GM12878 (cell line): ENCODE results near the gene PREX1. TPM values are rescaled to one million over a fixed set of nuclear protein-coding genes. Genes with fewer than 3 reads are reported as not detected.

Experiments used
- ATAC-seq: fragments of 200-7000 bp; cut with Tn5 transposase; 3 replicates; pipeline ENCODE4 v1.9.1; 2020; ENCODE audit warnings: mild to moderate bottlenecking, moderate library complexity
- BruUV-seq: library from RNA; stranded (reverse); fragments of 400-500 nt; replicated peaks from 2 replicates; lab custom pipeline; 2021; lab: Mats Ljungman, UMichigan
- CTCF ChIA-PET: fragments of 300-600 bp; sonication (Branson Sonifier 250); formaldehyde crosslinking; extraction: SDS; loops from one replicate; lab custom pipeline; 2021; ENCODE audit warnings: inconsistent platforms; lab: Yijun Ruan, JAX
- POLR2A ChIA-PET: fragments of 350-600 bp; formaldehyde crosslinking; extraction: SDS; loops from one replicate; lab custom pipeline; 2021; ENCODE audit warnings: inconsistent platforms; lab: Charles Lee
- RAD21 ChIA-PET: fragments of 300-600 bp; sonication (Branson Sonifier 250); formaldehyde crosslinking; loops from one replicate; lab custom pipeline; 2023; ENCODE audit warnings: antibody characterized with exemption; ENCODE audit not compliant: unreplicated experiment; lab: Charles Lee
- SMC1A ChIA-PET: fragments of 300-600 bp; sonication (Branson Sonifier 250); formaldehyde crosslinking; loops from one replicate; lab custom pipeline; 2023; ENCODE audit not compliant: unreplicated experiment, uncharacterized antibody; lab: Charles Lee
- DNase-seq: peaks from one replicate; pipeline ENCODE4 v3.0.0-alpha.2; 2011; ENCODE audit warnings: low read depth, low spot score
- FAIRE-seq: peaks from 3 replicates; lab custom pipeline; 2011; peaks lifted over from hg19 to GRCh38; lab: Jason Lieb, UNC
- H2AFZ ChIP-seq: 2 replicates; pipeline ENCODE4 v1.6.0; 2011; ENCODE audit warnings: low read depth, low read length, control low read depth; ENCODE audit not compliant: control insufficient read depth
- H3K27ac ChIP-seq: 2 replicates; pipeline ENCODE4 v1.5.1; 2011; ENCODE audit warnings: control low read depth; ENCODE audit not compliant: control insufficient read depth, insufficient read depth
- H3K27me3 ChIP-seq, 2 experiments: replicated peaks in 1 of 2; 2 replicates each; pipeline versions ENCODE4 v1.6.0 to v1.6.1; 2011; ENCODE audit warnings: low read length in 1 of 2; ENCODE audit not compliant: control insufficient read depth in 2 of 2, insufficient read depth in 2 of 2
- H3K36me3 ChIP-seq, 2 experiments: 2 replicates each; pipeline ENCODE4 v1.5.1; 2011; ENCODE audit warnings: low read length in 1 of 2; ENCODE audit not compliant: control insufficient read depth in 2 of 2, insufficient read depth in 2 of 2
- H3K4me1 ChIP-seq: 2 replicates; pipeline ENCODE4 v1.6.1; 2011; ENCODE audit warnings: mild to moderate bottlenecking, low read length, moderate library complexity, mixed read lengths; ENCODE audit not compliant: control insufficient read depth, insufficient read depth
- H3K4me2 ChIP-seq: 2 replicates; pipeline ENCODE4 v1.6.0; 2011; ENCODE audit warnings: control low read depth; ENCODE audit not compliant: control insufficient read depth, insufficient read depth
- H3K4me3 ChIP-seq: fragments of 200-600 bp; sonication (generic); 2 replicates; pipeline ENCODE4 v1.5.1; 2016
- H3K79me2 ChIP-seq: 2 replicates; pipeline ENCODE4 v1.6.0; 2011; ENCODE audit warnings: low read length; ENCODE audit not compliant: control insufficient read depth, insufficient read depth
- H3K9ac ChIP-seq: 2 replicates; pipeline ENCODE4 v1.8.0; 2011; ENCODE audit warnings: low read length, control low read depth, mixed read lengths; ENCODE audit not compliant: control insufficient read depth, insufficient read depth
- H3K9me3 ChIP-seq: replicated peaks from 3 replicates; pipeline ENCODE4 v1.5.1; 2011; ENCODE audit warnings: mild to moderate bottlenecking, low read length; ENCODE audit not compliant: control insufficient read depth, insufficient read depth
- H4K20me1 ChIP-seq: 2 replicates; pipeline ENCODE4 v1.6.0; 2011; ENCODE audit not compliant: control insufficient read depth, insufficient read depth
- BRCA1 ChIP-seq: IDR thresholded peaks from 2 replicates; pipeline ENCODE4 v1.6.1; 2011; ENCODE audit warnings: low read depth, low read length, improper control_type of control experiment
- CBX3 ChIP-seq: fragments of 200-600 bp; sonication (generic); IDR thresholded peaks from 2 replicates; pipeline ENCODE4 v1.6.1; 2016; ENCODE audit warnings: low read depth, borderline replicate concordance
- HDGF ChIP-seq: fragments of 450-650 bp; IDR thresholded peaks from 2 replicates; pipeline ENCODE4 v1.6.1; 2016; ENCODE audit warnings: antibody characterized with exemption
- IKZF2 ChIP-seq, 2 experiments: fragments of 450-650 bp; IDR thresholded peaks; 2 replicates each; pipeline ENCODE4 v1.6.1; 2017; ENCODE audit warnings: mild to moderate bottlenecking in 2 of 2, moderate library complexity in 2 of 2
- KAT2A ChIP-seq: conservative IDR thresholded peaks from 2 replicates; pipeline ENCODE4 v1.6.1; 2011; ENCODE audit warnings: low read depth, low read length; ENCODE audit not compliant: control insufficient read depth
- KDM1A ChIP-seq: fragments of 200-600 bp; sonication (generic); IDR thresholded peaks from 2 replicates; pipeline ENCODE4 v1.6.1; 2016; ENCODE audit warnings: borderline replicate concordance
- NFXL1 ChIP-seq: fragments of 450-650 bp; IDR thresholded peaks from 2 replicates; pipeline ENCODE4 v1.6.1; 2017; ENCODE audit warnings: antibody characterized with exemption, mild to moderate bottlenecking, borderline replicate concordance
- NFYA ChIP-seq: IDR thresholded peaks from 2 replicates; pipeline ENCODE4 v1.6.1; 2011; ENCODE audit warnings: low read depth, mild to moderate bottlenecking, low read length, improper control_type of control experiment, borderline replicate concordance
- NRF1 ChIP-seq: conservative IDR thresholded peaks from 2 replicates; pipeline ENCODE4 v1.6.1; 2011; ENCODE audit warnings: mild to moderate bottlenecking, low read depth, low read length, improper control_type of control experiment
- WGBS: methylation state at CpG from one replicate; pipeline ENCODE4 v1.1.6; 2016; ENCODE audit warnings: low lambda C conversion rate; ENCODE audit not compliant: insufficient replicate concordance, insufficient coverage; ENCODE audit errors: missing lambda C conversion rate; 5-methylcytosine and 5-hydroxymethylcytosine counted together
- in situ Hi-C: fragments of 300-500 bp; cut with MboI; formaldehyde crosslinking; loops from 9 replicates; pipeline ENCODE4 v1.14.3; 2018; ENCODE audit warnings: mixed read lengths
- intact Hi-C: fragments of 100-400 bp; cut with micrococcal nuclease; formaldehyde crosslinking; loops from one replicate; pipeline ENCODE4 v1.14.2; 2022; ENCODE audit not compliant: unreplicated experiment
- polyA plus RNA-seq, 11 experiments: library from polyadenylated mRNA; depleted of rRNA in 4 of 11; unstranded in 6 of 11; stranded (reverse) in 5 of 11; fragments of >200 nt; fragmentation: Nextera tagmentation in 4 of 11; fragmentation: Illumina TruSeq in 1 of 11; extraction: Ambion mirVana in 4 of 11; extraction: Trizol in 1 of 11; gene quantifications; 1 replicate in 1 of 11; 2 replicates in 10 of 11; pipeline versions ENCODE4 v1.2.1 to v1.2.3, GENCODE V29; 2011 to 2016; ENCODE audit warnings: inconsistent platforms in 2 of 11, missing spikeins in 2 of 11, low read depth in 1 of 11
- total RNA-seq, 4 experiments: library from RNA; depleted of rRNA in 3 of 4; stranded (reverse); fragments of >200 nt in 3 of 4; fragmentation: Illumina TruSeq in 1 of 4; extraction: Trizol in 1 of 4; gene quantifications; 2 replicates each; pipeline versions ENCODE4 v1.2.1 to v1.2.3, GENCODE V29; 2013 to 2021
- TF ChIP-seq, protein P1 (sequence below): fragments of 150-350 bp; IDR thresholded peaks from 2 replicates; pipeline ENCODE4 v1.6.1; 2016; ENCODE audit warnings: low read depth, low read length
- TF ChIP-seq, protein P2 (sequence below): IDR thresholded peaks from 2 replicates; pipeline ENCODE4 v1.6.1; 2012; ENCODE audit warnings: low read depth, low read length, improper control_type of control experiment
- TF ChIP-seq, protein P3 (sequence below): fragments of 450-650 bp; IDR thresholded peaks from 2 replicates; pipeline ENCODE4 v1.6.1; 2016; ENCODE audit warnings: mild to moderate bottlenecking, moderate library complexity, borderline replicate concordance

The PREX1 gene
- total and polyA plus RNA-seq, 10 of the 15 experiments (the other 5 are each of a cell fraction or from before 2014, with no cell fraction given): 2.6 to 114 (median 38.9) TPM

DNA sequence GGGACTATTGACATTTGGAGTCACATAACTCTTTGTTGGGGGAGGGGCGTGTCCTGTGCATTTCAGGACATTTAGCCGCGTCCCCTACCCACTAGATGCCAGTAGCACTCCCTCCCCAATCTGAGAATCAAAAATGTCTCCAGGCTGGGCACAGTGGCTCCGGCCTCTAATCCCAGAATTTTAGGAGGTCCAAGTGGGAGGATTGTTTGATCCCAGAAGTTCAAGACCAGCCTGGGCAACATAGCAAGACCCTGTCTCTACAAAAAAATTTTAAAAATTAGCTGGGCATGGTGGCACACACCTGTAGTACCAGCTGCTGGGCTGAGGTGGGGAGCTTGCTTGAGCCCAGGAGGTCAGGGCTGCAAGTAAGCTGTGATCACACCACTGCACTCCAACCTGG, 2.1 kb upstream of the PREX1 start (continued):
- TF ChIP-seq, protein P1, sequence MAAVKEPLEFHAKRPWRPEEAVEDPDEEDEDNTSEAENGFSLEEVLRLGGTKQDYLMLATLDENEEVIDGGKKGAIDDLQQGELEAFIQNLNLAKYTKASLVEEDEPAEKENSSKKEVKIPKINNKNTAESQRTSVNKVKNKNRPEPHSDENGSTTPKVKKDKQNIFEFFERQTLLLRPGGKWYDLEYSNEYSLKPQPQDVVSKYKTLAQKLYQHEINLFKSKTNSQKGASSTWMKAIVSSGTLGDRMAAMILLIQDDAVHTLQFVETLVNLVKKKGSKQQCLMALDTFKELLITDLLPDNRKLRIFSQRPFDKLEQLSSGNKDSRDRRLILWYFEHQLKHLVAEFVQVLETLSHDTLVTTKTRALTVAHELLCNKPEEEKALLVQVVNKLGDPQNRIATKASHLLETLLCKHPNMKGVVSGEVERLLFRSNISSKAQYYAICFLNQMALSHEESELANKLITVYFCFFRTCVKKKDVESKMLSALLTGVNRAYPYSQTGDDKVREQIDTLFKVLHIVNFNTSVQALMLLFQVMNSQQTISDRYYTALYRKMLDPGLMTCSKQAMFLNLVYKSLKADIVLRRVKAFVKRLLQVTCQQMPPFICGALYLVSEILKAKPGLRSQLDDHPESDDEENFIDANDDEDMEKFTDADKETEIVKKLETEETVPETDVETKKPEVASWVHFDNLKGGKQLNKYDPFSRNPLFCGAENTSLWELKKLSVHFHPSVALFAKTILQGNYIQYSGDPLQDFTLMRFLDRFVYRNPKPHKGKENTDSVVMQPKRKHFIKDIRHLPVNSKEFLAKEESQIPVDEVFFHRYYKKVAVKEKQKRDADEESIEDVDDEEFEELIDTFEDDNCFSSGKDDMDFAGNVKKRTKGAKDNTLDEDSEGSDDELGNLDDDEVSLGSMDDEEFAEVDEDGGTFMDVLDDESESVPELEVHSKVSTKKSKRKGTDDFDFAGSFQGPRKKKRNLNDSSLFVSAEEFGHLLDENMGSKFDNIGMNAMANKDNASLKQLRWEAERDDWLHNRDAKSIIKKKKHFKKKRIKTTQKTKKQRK: no peak
- TF ChIP-seq KDM1A (no peak), NRF1 (no peak), BRCA1 (no peak)
- TF ChIP-seq, protein P2, sequence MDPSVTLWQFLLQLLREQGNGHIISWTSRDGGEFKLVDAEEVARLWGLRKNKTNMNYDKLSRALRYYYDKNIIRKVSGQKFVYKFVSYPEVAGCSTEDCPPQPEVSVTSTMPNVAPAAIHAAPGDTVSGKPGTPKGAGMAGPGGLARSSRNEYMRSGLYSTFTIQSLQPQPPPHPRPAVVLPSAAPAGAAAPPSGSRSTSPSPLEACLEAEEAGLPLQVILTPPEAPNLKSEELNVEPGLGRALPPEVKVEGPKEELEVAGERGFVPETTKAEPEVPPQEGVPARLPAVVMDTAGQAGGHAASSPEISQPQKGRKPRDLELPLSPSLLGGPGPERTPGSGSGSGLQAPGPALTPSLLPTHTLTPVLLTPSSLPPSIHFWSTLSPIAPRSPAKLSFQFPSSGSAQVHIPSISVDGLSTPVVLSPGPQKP: no peak
- TF ChIP-seq, all 136 proteins: peak for 0

DNA sequence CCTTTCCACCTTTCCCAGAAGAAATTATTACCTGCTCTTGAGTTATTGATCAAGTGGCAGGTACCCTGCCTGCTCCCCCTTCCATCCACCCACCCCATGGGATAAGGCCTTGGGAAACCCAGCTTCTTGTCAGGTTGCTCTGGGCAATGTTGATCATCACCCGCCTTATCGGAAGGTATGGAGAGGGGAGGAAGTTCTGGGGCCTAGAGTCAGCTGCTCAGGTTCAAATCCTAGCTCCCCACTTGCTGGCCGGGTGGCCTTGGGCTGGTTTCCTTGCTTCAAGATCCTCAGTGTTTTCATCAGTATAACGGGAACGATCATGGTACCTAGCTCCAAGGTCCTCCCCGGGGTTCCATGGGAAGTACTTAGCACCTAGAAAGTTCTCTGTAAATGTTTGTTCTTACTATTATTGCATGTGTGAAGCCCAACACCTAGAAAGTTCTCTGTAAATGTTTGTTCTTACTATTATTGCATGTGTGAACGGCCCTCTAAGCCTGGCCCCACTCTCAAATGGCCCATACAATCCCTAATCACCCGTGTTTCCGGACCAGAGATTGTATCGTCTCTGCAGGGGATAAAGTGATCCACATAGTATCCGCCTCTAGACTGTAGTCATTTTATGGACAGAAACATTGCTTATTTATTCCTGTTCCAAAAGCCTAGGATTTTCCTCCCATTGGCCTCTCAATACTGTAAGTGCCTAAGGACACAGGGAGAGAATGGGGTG, 1.1 kb upstream of the PREX1 start:
- ChIA-PET POLR2A (interaction anchor here (0.6 to 5.5 kb wide), 10 partner anchors 11 to 94 kb away, joined by 3 to 45 read pairs (median 4); no protein-coding TSS in a partner anchor), CTCF (interaction anchor here (1.0 to 4.9 kb wide), 6 partner anchors 8 to 171 kb away, joined by 3 to 35 read pairs (median 4); no protein-coding TSS in a partner anchor), SMC1A (interaction anchor here (1.0 to 5.2 kb wide), 5 partner anchors 13 to 91 kb away, joined by 3 to 36 read pairs (median 10); no protein-coding TSS in a partner anchor), RAD21 (interaction anchor here (0.8 to 6.1 kb wide), 10 partner anchors 10 to 171 kb away, joined by 3 to 41 read pairs (median 6); no protein-coding TSS in a partner anchor)
- no peak for ATAC-seq
- WGBS: 69% methylated on average over 11 of the region's 11 CpGs
- intact Hi-C loops: loop anchor here (1.0 to 5.0 kb wide), 2 partner anchors 17 to 58 kb away; no protein-coding TSS in a partner anchor
- peak overlapping the region; percentile 62 for H3K4me3 ChIP-seq
- H3K4me1 ChIP-seq: peaks cover 27% of the 10 kb centered on the region
- DNase-seq: no peak
- H4K20me1 ChIP-seq: no peaks in the 10 kb centered on the region
- H3K9ac ChIP-seq: peak overlapping the region; percentile 85
- H2AFZ ChIP-seq: peak overlapping the region; percentile 70
- FAIRE-seq: no peak
- H3K36me3 ChIP-seq: no peaks in the 10 kb centered on the region
- BruUV-seq: TSS peak; percentile 63
- no peaks in the 10 kb centered on the region for H3K9me3 ChIP-seq
- peak overlapping the region; percentile 91 for H3K4me2 ChIP-seq
- in situ Hi-C loops: no loop called here
- TF ChIP-seq KAT2A (no peak), IKZF2 (IDR thresholded peaks at IDR 0.05) (peak; percentile 29 to 48; a peak in 2 of 4 replicates), NFYA (no peak), NFXL1 (0 out of 2 replicates have a peak, but pooled peaks have one; percentile 49), HDGF (0 out of 2 replicates have a peak, but pooled peaks have one; percentile 33), CBX3 (no peak)
- TF ChIP-seq, protein P3, sequence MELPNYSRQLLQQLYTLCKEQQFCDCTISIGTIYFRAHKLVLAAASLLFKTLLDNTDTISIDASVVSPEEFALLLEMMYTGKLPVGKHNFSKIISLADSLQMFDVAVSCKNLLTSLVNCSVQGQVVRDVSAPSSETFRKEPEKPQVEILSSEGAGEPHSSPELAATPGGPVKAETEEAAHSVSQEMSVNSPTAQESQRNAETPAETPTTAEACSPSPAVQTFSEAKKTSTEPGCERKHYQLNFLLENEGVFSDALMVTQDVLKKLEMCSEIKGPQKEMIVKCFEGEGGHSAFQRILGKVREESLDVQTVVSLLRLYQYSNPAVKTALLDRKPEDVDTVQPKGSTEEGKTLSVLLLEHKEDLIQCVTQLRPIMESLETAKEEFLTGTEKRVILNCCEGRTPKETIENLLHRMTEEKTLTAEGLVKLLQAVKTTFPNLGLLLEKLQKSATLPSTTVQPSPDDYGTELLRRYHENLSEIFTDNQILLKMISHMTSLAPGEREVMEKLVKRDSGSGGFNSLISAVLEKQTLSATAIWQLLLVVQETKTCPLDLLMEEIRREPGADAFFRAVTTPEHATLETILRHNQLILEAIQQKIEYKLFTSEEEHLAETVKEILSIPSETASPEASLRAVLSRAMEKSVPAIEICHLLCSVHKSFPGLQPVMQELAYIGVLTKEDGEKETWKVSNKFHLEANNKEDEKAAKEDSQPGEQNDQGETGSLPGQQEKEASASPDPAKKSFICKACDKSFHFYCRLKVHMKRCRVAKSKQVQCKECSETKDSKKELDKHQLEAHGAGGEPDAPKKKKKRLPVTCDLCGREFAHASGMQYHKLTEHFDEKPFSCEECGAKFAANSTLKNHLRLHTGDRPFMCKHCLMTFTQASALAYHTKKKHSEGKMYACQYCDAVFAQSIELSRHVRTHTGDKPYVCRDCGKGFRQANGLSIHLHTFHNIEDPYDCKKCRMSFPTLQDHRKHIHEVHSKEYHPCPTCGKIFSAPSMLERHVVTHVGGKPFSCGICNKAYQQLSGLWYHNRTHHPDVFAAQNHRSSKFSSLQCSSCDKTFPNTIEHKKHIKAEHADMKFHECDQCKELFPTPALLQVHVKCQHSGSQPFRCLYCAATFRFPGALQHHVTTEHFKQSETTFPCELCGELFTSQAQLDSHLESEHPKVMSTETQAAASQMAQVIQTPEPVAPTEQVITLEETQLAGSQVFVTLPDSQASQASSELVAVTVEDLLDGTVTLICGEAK: no peak
- peaks cover 41% of the 10 kb centered on the region for H3K79me2 ChIP-seq
- H3K27ac ChIP-seq: peak overlapping the region; percentile 76
- H3K27me3 ChIP-seq: no peaks in the 10 kb centered on the region
